Measurements from ENCODE around the gene CCDC47. TPM values are rescaled to one million over a fixed set of nuclear protein-coding genes. Genes with fewer than 3 reads are reported as not detected.

CCDC47 gene
- polyA plus RNA-seq, result 10 to 100 TPM; 21.1 to 50.1 (median 43.3) TPM

- peak within 1 kb of the TSS; percentile 96 to 100 (median 99) for H3K27ac Mint-ChIP-seq
- peak; percentile 97 for DNase-seq
- no peaks in the 10 kb centered on the region for H3K36me3 Mint-ChIP-seq
- peaks cover 10 to 19% (median 14%) of the 10 kb centered on the region in 3 donors for H3K27me3 Mint-ChIP-seq (ENCODE audit: low read depth in 3 of 3)
- no peaks in the 10 kb centered on the region for H3K9me3 Mint-ChIP-seq
- H3K4me3 Mint-ChIP-seq, result peak within 1 kb of the TSS; percentile 90 to 100 (median 96)
- peaks cover 51 to 70% of the 10 kb centered on the region in 2 donors for H3K4me1 Mint-ChIP-seq
Observed at GRCh38 chr17:63773272-63774140, at the start of gene CCDC47. CCDC47 (minus strand) TSS chr17:63773597; CDS start chr17:63766175, 7,422 bp downstream.

- peaks cover 36 to 42% of the 10 kb centered on the region in 2 donors for H3K4me1 Mint-ChIP-seq
- no peak overlapping the region for H3K4me3 Mint-ChIP-seq
- H3K27ac Mint-ChIP-seq, result peak overlapping the region in 2 of 6 donors; percentile 50 to 63
- H3K9me3 Mint-ChIP-seq, result no peaks in the 10 kb centered on the region
- DNase-seq, result no peak
- H3K36me3 Mint-ChIP-seq, result peaks cover 31 to 67% (median 34%) of the 10 kb centered on the region in 3 donors
- H3K27me3 Mint-ChIP-seq (ENCODE audit: low read depth in 3 of 3), result peaks cover 5 to 8% (median 6%) of the 10 kb centered on the region in 3 donors
Observed at GRCh38 chr17:63822537-63822936, 49.1 kb upstream of the CCDC47 start.

GRCh38 chr17:63821804-63822203 lies 48.4 kb upstream of the CCDC47 start:
- Mint-ChIP-seq H3K4me1 (peaks cover 29 to 35% of the 10 kb centered on the region in 2 donors), H3K36me3 (peaks cover 31 to 74% (median 37%) of the 10 kb centered on the region in 3 donors), H3K27ac (peak overlapping the region in 4 of 6 donors; percentile 63 to 89 (median 73)), H3K27me3 (ENCODE audit: low read depth in 3 of 3) (peaks cover 0 to 5% (median 2%) of the 10 kb centered on the region in 3 donors), H3K4me3 (no peak overlapping the region), H3K9me3 (no peaks in the 10 kb centered on the region)
- DNase-seq, result no peak

- no peak overlapping the region for H3K4me3 Mint-ChIP-seq
- peak overlapping the region in 1 of 6 donors; percentile 13 for H3K27ac Mint-ChIP-seq
- peaks cover 31 to 78% (median 37%) of the 10 kb centered on the region in 3 donors for H3K36me3 Mint-ChIP-seq
- peaks cover 22 to 27% of the 10 kb centered on the region in 2 donors for H3K4me1 Mint-ChIP-seq
- no peak for DNase-seq
- H3K27me3 Mint-ChIP-seq (ENCODE audit: low read depth in 3 of 3), result peaks cover 0 to 4% (median 2%) of the 10 kb centered on the region in 3 donors
- H3K9me3 Mint-ChIP-seq, result no peaks in the 10 kb centered on the region
Observed at GRCh38 chr17:63820963-63821561, 47.7 kb upstream of the CCDC47 start.

GRCh38 chr17:63819585-63820537 lies 46.5 kb upstream of the CCDC47 start:
- DNase-seq, result no peak
- peaks cover 0 to 4% (median 2%) of the 10 kb centered on the region in 3 donors for H3K27me3 Mint-ChIP-seq (ENCODE audit: low read depth in 3 of 3)
- H3K9me3 Mint-ChIP-seq, result no peaks in the 10 kb centered on the region
- peak overlapping the region in 5 of 6 donors; percentile 35 to 68 (median 55) for H3K27ac Mint-ChIP-seq
- no peak overlapping the region for H3K4me3 Mint-ChIP-seq
- H3K36me3 Mint-ChIP-seq, result peaks cover 31 to 78% (median 37%) of the 10 kb centered on the region in 3 donors
- peaks cover 10 to 17% of the 10 kb centered on the region in 2 donors for H3K4me1 Mint-ChIP-seq

GRCh38 chr17:63819131-63819530 lies 45.7 kb upstream of the CCDC47 start:
- Mint-ChIP-seq H3K4me3 (no peak overlapping the region), H3K9me3 (no peaks in the 10 kb centered on the region), H3K27me3 (ENCODE audit: low read depth in 3 of 3) (peaks cover 0 to 3% (median 0%) of the 10 kb centered on the region in 3 donors), H3K4me1 (peaks cover 8 to 14% of the 10 kb centered on the region in 2 donors), H3K36me3 (peaks cover 26 to 72% (median 36%) of the 10 kb centered on the region in 3 donors), H3K27ac (peak overlapping the region in 1 of 6 donors; percentile 48)
- no peak for DNase-seq

- Mint-ChIP-seq H3K27ac (peak overlapping the region in 2 of 6 donors; percentile 19 to 21), H3K36me3 (peaks cover 26 to 74% (median 37%) of the 10 kb centered on the region in 3 donors), H3K9me3 (no peaks in the 10 kb centered on the region), H3K27me3 (ENCODE audit: low read depth in 3 of 3) (peaks cover 0 to 2% (median 0%) of the 10 kb centered on the region in 3 donors), H3K4me1 (peaks cover 0 to 8% of the 10 kb centered on the region in 2 donors), H3K4me3 (no peak overlapping the region)
- DNase-seq, result no peak
Observed at GRCh38 chr17:63817736-63818385, 44.5 kb upstream of the CCDC47 start.

GRCh38 chr17:63816669-63817068 lies 43.3 kb upstream of the CCDC47 start:
- Mint-ChIP-seq H3K36me3 (peaks cover 18 to 72% (median 36%) of the 10 kb centered on the region in 3 donors), H3K9me3 (no peaks in the 10 kb centered on the region), H3K27me3 (ENCODE audit: low read depth in 3 of 3) (peaks cover 0 to 2% (median 0%) of the 10 kb centered on the region in 3 donors), H3K4me1 (peaks cover 0 to 6% of the 10 kb centered on the region in 2 donors), H3K4me3 (no peak overlapping the region), H3K27ac (peak overlapping the region in 1 of 6 donors; percentile 26)
- DNase-seq, result no peak

GRCh38 chr17:63816123-63816522 lies 42.7 kb upstream of the CCDC47 start:
- H3K4me3 Mint-ChIP-seq, result no peak overlapping the region
- no peak for DNase-seq
- peaks cover 0 to 5% of the 10 kb centered on the region in 2 donors for H3K4me1 Mint-ChIP-seq
- peaks cover 18 to 72% (median 41%) of the 10 kb centered on the region in 3 donors for H3K36me3 Mint-ChIP-seq
- peaks cover 0 to under 1% (median 0%) of the 10 kb centered on the region in 3 donors for H3K27me3 Mint-ChIP-seq (ENCODE audit: low read depth in 3 of 3)
- H3K9me3 Mint-ChIP-seq, result no peaks in the 10 kb centered on the region
- H3K27ac Mint-ChIP-seq, result peak overlapping the region in 1 of 6 donors; percentile 40

GRCh38 chr17:63809970-63810369 lies 36.6 kb upstream of the CCDC47 start:
- H3K4me3 Mint-ChIP-seq, result no peak overlapping the region

GRCh38 chr17:63805591-63805990 lies 32.2 kb upstream of the CCDC47 start:
- DNase-seq, result no peak
- H3K36me3 Mint-ChIP-seq, result peaks cover 23 to 52% (median 46%) of the 10 kb centered on the region in 3 donors
- peaks cover 0 to 3% (median 0%) of the 10 kb centered on the region in 3 donors for H3K27me3 Mint-ChIP-seq (ENCODE audit: low read depth in 3 of 3)
- H3K27ac Mint-ChIP-seq, result peak overlapping the region in 1 of 6 donors; percentile 4
- H3K4me3 Mint-ChIP-seq, result no peak overlapping the region
- no peaks in the 10 kb centered on the region for H3K9me3 Mint-ChIP-seq
- no peaks in the 10 kb centered on the region for H3K4me1 Mint-ChIP-seq

More at GRCh38 chr17:63809970-63810369, 36.6 kb upstream of the CCDC47 start:
- DNase-seq, result no peak
- no peaks in the 10 kb centered on the region for H3K27me3 Mint-ChIP-seq (ENCODE audit: low read depth in 3 of 3)
- H3K36me3 Mint-ChIP-seq, result peaks cover 31 to 67% (median 66%) of the 10 kb centered on the region in 3 donors
- H3K27ac Mint-ChIP-seq, result no peak overlapping the region
- H3K4me1 Mint-ChIP-seq, result no peaks in the 10 kb centered on the region
- H3K9me3 Mint-ChIP-seq, result no peaks in the 10 kb centered on the region

GRCh38 chr17:63804328-63804727 lies 30.9 kb upstream of the CCDC47 start:
- no peak for DNase-seq
- Mint-ChIP-seq H3K36me3 (peaks cover 25 to 53% (median 44%) of the 10 kb centered on the region in 3 donors), H3K4me1 (no peaks in the 10 kb centered on the region), H3K9me3 (no peaks in the 10 kb centered on the region), H3K4me3 (no peak overlapping the region), H3K27ac (no peak overlapping the region), H3K27me3 (ENCODE audit: low read depth in 3 of 3) (peaks cover 0 to 3% (median 0%) of the 10 kb centered on the region in 3 donors)
